ENCODE measurements around the gene TNNT1.

- TF ChIP-seq CTCF (IDR thresholded peaks at IDR 0.05) (no peak), POLR2A (IDR thresholded peaks at IDR 0.05) (no peak), POLR2AphosphoS5 (IDR thresholded peaks at IDR 0.05) (no peak)
Observed at GRCh38 chr19:55174425-55175116, 25.6 kb upstream of the TNNT1 start.

All from prostate gland (tissue), 2 donors.